Measurements from ENCODE around the gene PALM2AKAP2. TPM values are rescaled to one million over a fixed set of nuclear protein-coding genes. Genes with fewer than 3 reads are reported as not detected.
A peak's percentile ranks its signal among the peaks of the same experiment; 100 is the strongest.

The PALM2AKAP2 gene
- total RNA-seq: 0.71 and 2.0 TPM in 2 replicates

- peaks cover 52% of the 10 kb centered on the region for H3K27me3 Mint-ChIP-seq
- intact Hi-C loops (cut with micrococcal nuclease): no loop called here
- H3K4me3 Mint-ChIP-seq: peak within 1 kb of the TSS; percentile 73
- no peaks in the 10 kb centered on the region for H3K36me3 Mint-ChIP-seq (ENCODE audit: low read depth)
- H3K27ac Mint-ChIP-seq: peak within 1 kb of the TSS; percentile 29
- peak; percentile 58 for DNase-seq
- H3K4me1 Mint-ChIP-seq: peaks cover 4% of the 10 kb centered on the region
- H3K9me3 Mint-ChIP-seq: peaks cover 3% of the 10 kb centered on the region
Measured at GRCh38 chr9:109779711-109780452, at the start of gene PALM2AKAP2. Gene PALM2AKAP2 (plus strand): TSS chr9:109780198. CDS start chr9:109780489, 291 bp downstream.

- Mint-ChIP-seq H3K27ac (no peak overlapping the region), H3K9me3 (no peaks in the 10 kb centered on the region), H3K36me3 (ENCODE audit: low read depth) (no peaks in the 10 kb centered on the region), H3K4me1 (peaks cover 5% of the 10 kb centered on the region), H3K27me3 (peaks cover 24% of the 10 kb centered on the region), H3K4me3 (no peak overlapping the region)
- DNase-seq: no peak
- intact Hi-C loops (cut with micrococcal nuclease): no loop called here
Measured at GRCh38 chr9:109730228-109730627, 49.8 kb upstream of the PALM2AKAP2 start.

GRCh38 chr9:109733690-109734089 lies 46.3 kb upstream of the PALM2AKAP2 start:
- Mint-ChIP-seq H3K9me3 (no peaks in the 10 kb centered on the region), H3K27ac (no peak overlapping the region), H3K27me3 (peaks cover 23% of the 10 kb centered on the region), H3K4me3 (no peak overlapping the region), H3K4me1 (peaks cover 5% of the 10 kb centered on the region), H3K36me3 (ENCODE audit: low read depth) (no peaks in the 10 kb centered on the region)
- no peak for DNase-seq
- intact Hi-C loops (cut with micrococcal nuclease): no loop called here

GRCh38 chr9:109734814-109735213 lies 45.2 kb upstream of the PALM2AKAP2 start:
- no peaks in the 10 kb centered on the region for H3K9me3 Mint-ChIP-seq
- no peaks in the 10 kb centered on the region for H3K36me3 Mint-ChIP-seq (ENCODE audit: low read depth)
- intact Hi-C loops (cut with micrococcal nuclease): no loop called here
- H3K27me3 Mint-ChIP-seq: peaks cover 20% of the 10 kb centered on the region
- no peak overlapping the region for H3K27ac Mint-ChIP-seq
- no peak overlapping the region for H3K4me3 Mint-ChIP-seq
- no peak for DNase-seq
- peaks cover 5% of the 10 kb centered on the region for H3K4me1 Mint-ChIP-seq

- Mint-ChIP-seq H3K9me3 (no peaks in the 10 kb centered on the region), H3K4me1 (peaks cover 5% of the 10 kb centered on the region), H3K36me3 (ENCODE audit: low read depth) (no peaks in the 10 kb centered on the region), H3K27me3 (peaks cover 20% of the 10 kb centered on the region), H3K27ac (no peak overlapping the region), H3K4me3 (no peak overlapping the region)
- intact Hi-C loops (cut with micrococcal nuclease): no loop called here
- no peak for DNase-seq
Measured at GRCh38 chr9:109735801-109736200, 44.2 kb upstream of the PALM2AKAP2 start.

GRCh38 chr9:109737295-109737694 lies 42.7 kb upstream of the PALM2AKAP2 start:
- no peak for DNase-seq
- Mint-ChIP-seq H3K4me1 (peaks cover 5% of the 10 kb centered on the region), H3K27me3 (peaks cover 21% of the 10 kb centered on the region), H3K27ac (no peak overlapping the region), H3K4me3 (no peak overlapping the region), H3K36me3 (ENCODE audit: low read depth) (no peaks in the 10 kb centered on the region), H3K9me3 (no peaks in the 10 kb centered on the region)
- intact Hi-C loops (cut with micrococcal nuclease): no loop called here

- intact Hi-C loops (cut with micrococcal nuclease): no loop called here
- Mint-ChIP-seq H3K9me3 (no peaks in the 10 kb centered on the region), H3K36me3 (ENCODE audit: low read depth) (no peaks in the 10 kb centered on the region), H3K4me3 (no peak overlapping the region), H3K27ac (no peak overlapping the region), H3K4me1 (no peaks in the 10 kb centered on the region), H3K27me3 (peaks cover 24% of the 10 kb centered on the region)
- DNase-seq: no peak
Measured at GRCh38 chr9:109739760-109740159, 40.2 kb upstream of the PALM2AKAP2 start.

GRCh38 chr9:109742776-109743348 lies 37.1 kb upstream of the PALM2AKAP2 start:
- no peak for DNase-seq
- no peaks in the 10 kb centered on the region for H3K9me3 Mint-ChIP-seq

GRCh38 chr9:109743696-109744095 lies 36.3 kb upstream of the PALM2AKAP2 start:
- Mint-ChIP-seq H3K4me1 (no peaks in the 10 kb centered on the region), H3K27ac (no peak overlapping the region), H3K27me3 (peaks cover 31% of the 10 kb centered on the region), H3K36me3 (ENCODE audit: low read depth) (no peaks in the 10 kb centered on the region), H3K4me3 (no peak overlapping the region), H3K9me3 (no peaks in the 10 kb centered on the region)
- DNase-seq: no peak
- intact Hi-C loops (cut with micrococcal nuclease): no loop called here

More at GRCh38 chr9:109742776-109743348, 37.1 kb upstream of the PALM2AKAP2 start:
- H3K36me3 Mint-ChIP-seq (ENCODE audit: low read depth): no peaks in the 10 kb centered on the region
- H3K4me1 Mint-ChIP-seq: no peaks in the 10 kb centered on the region
- H3K4me3 Mint-ChIP-seq: no peak overlapping the region
- no peak overlapping the region for H3K27ac Mint-ChIP-seq
- intact Hi-C loops (cut with micrococcal nuclease): no loop called here
- H3K27me3 Mint-ChIP-seq: peaks cover 31% of the 10 kb centered on the region

- Mint-ChIP-seq H3K36me3 (ENCODE audit: low read depth) (no peaks in the 10 kb centered on the region), H3K27me3 (peaks cover 29% of the 10 kb centered on the region), H3K4me3 (no peak overlapping the region), H3K4me1 (no peaks in the 10 kb centered on the region), H3K27ac (no peak overlapping the region), H3K9me3 (no peaks in the 10 kb centered on the region)
- intact Hi-C loops (cut with micrococcal nuclease): no loop called here
- DNase-seq: no peak
Measured at GRCh38 chr9:109745335-109746283, 34.4 kb upstream of the PALM2AKAP2 start.

- no peak overlapping the region for H3K27ac Mint-ChIP-seq
Measured at GRCh38 chr9:109751253-109751652, 28.7 kb upstream of the PALM2AKAP2 start.

GRCh38 chr9:109753308-109753707 lies 26.7 kb upstream of the PALM2AKAP2 start:
- peaks cover 21% of the 10 kb centered on the region for H3K27me3 Mint-ChIP-seq
- no peaks in the 10 kb centered on the region for H3K9me3 Mint-ChIP-seq
- no peak for DNase-seq
- H3K4me3 Mint-ChIP-seq: no peak overlapping the region
- H3K27ac Mint-ChIP-seq: no peak overlapping the region
- H3K4me1 Mint-ChIP-seq: no peaks in the 10 kb centered on the region
- no peaks in the 10 kb centered on the region for H3K36me3 Mint-ChIP-seq (ENCODE audit: low read depth)
- intact Hi-C loops (cut with micrococcal nuclease): no loop called here

More at GRCh38 chr9:109751253-109751652, 28.7 kb upstream of the PALM2AKAP2 start:
- DNase-seq: no peak
- Mint-ChIP-seq H3K4me1 (no peaks in the 10 kb centered on the region), H3K36me3 (ENCODE audit: low read depth) (no peaks in the 10 kb centered on the region), H3K9me3 (no peaks in the 10 kb centered on the region), H3K27me3 (peaks cover 17% of the 10 kb centered on the region), H3K4me3 (no peak overlapping the region)
- intact Hi-C loops (cut with micrococcal nuclease): no loop called here

- intact Hi-C loops (cut with micrococcal nuclease): no loop called here
- Mint-ChIP-seq H3K27me3 (peaks cover 27% of the 10 kb centered on the region), H3K4me1 (no peaks in the 10 kb centered on the region), H3K9me3 (no peaks in the 10 kb centered on the region), H3K36me3 (ENCODE audit: low read depth) (no peaks in the 10 kb centered on the region), H3K27ac (no peak overlapping the region), H3K4me3 (no peak overlapping the region)
- DNase-seq: no peak
Measured at GRCh38 chr9:109755040-109755439, 25.0 kb upstream of the PALM2AKAP2 start.

- no peaks in the 10 kb centered on the region for H3K4me1 Mint-ChIP-seq
- H3K27ac Mint-ChIP-seq: no peak overlapping the region
- no peak for DNase-seq
- intact Hi-C loops (cut with micrococcal nuclease): no loop called here
- H3K9me3 Mint-ChIP-seq: no peaks in the 10 kb centered on the region
- no peak overlapping the region for H3K4me3 Mint-ChIP-seq
- peaks cover 26% of the 10 kb centered on the region for H3K27me3 Mint-ChIP-seq
- H3K36me3 Mint-ChIP-seq (ENCODE audit: low read depth): no peaks in the 10 kb centered on the region
Measured at GRCh38 chr9:109759589-109759988, 20.4 kb upstream of the PALM2AKAP2 start.

Measured in activated CD4-positive, alpha-beta T cell treated with anti-CD3 and anti-CD28 coated beads, Interleukin-2, amount 10 ng/mL, durations not matched to agents 24 days and 14 days (primary cell).